Kidney (tissue), 14 donors: ENCODE measurements around the gene PPA1. TPM values are rescaled to one million over a fixed set of nuclear protein-coding genes. Genes with fewer than 3 reads are reported as not detected.

Source experiments
- DNase-seq, 5 donors: peaks; one replicate each; pipeline ENCODE4 v3.0.0-alpha.2; 2013 to 2020
- FAIRE-seq: peaks from 2 replicates; lab custom pipeline; 2012; peaks lifted over from hg19 to GRCh38; lab: Jason Lieb, UNC
- H3K27ac ChIP-seq, 2 donors: one replicate each; pipeline ENCODE4 v1.7.0; 2013; ENCODE audit warnings: low read depth in 2 of 2, low read length in 2 of 2, inconsistent platforms in 1 of 2
- H3K27me3 ChIP-seq: one replicate; pipeline ENCODE4 v1.7.1; 2013; ENCODE audit warnings: low read length, inconsistent platforms; ENCODE audit not compliant: control insufficient read depth, insufficient read depth
- H3K36me3 ChIP-seq, 3 donors: one replicate each; pipeline versions ENCODE4 v1.7.0 to v1.7.1; 2013; ENCODE audit warnings: low read length in 3 of 3, control low read depth in 1 of 3, inconsistent platforms in 1 of 3; ENCODE audit not compliant: insufficient read depth in 3 of 3, control insufficient read depth in 2 of 3
- H3K4me1 ChIP-seq, 3 donors: one replicate each; pipeline versions ENCODE4 v1.7.0 to v1.7.1; 2013; ENCODE audit warnings: low read length in 3 of 3, inconsistent platforms in 1 of 3, low read depth in 1 of 3; ENCODE audit not compliant: control insufficient read depth in 2 of 3, insufficient read depth in 2 of 3
- H3K4me3 ChIP-seq, 3 donors: one replicate each; pipeline versions ENCODE4 v1.7.0 to v1.8.1; 2013; ENCODE audit warnings: low read length in 3 of 3, control low read depth in 1 of 3, inconsistent platforms in 1 of 3
- H3K9ac ChIP-seq, 3 donors: one replicate each; pipeline versions ENCODE4 v1.7.0 to v1.7.1; 2013; ENCODE audit warnings: low read length in 3 of 3, control low read depth in 1 of 3, inconsistent platforms in 1 of 3
- H3K9me3 ChIP-seq, 3 donors: one replicate each; pipeline versions ENCODE4 v1.7.0 to v1.7.1; 2013; ENCODE audit warnings: low read length in 3 of 3, control low read depth in 1 of 3, inconsistent platforms in 1 of 3; ENCODE audit not compliant: control insufficient read depth in 2 of 3, insufficient read depth in 1 of 3
- intact Hi-C: fragments of 100-400 bp; cut with DNase I; formaldehyde crosslinking; loops from one replicate; pipeline ENCODE4 v1.11.1; 2022
- polyA plus RNA-seq: library from polyadenylated mRNA; stranded (reverse); fragments of 350-450 nt; fragmentation: Illumina TruSeq; extraction: RNeasy Lipid Tissue Mini Kit (QIAGEN cat#74804); gene quantifications from one replicate; pipeline ENCODE4 v1.2.3, GENCODE V29; 2014; ENCODE audit warnings: low read depth, low replicate concordance; ENCODE audit not compliant: insufficient read depth
- total RNA-seq: library from RNA; stranded (reverse); fragmentation: NEBNext Ultra II Directional; extraction: Animal tissue kit (Norgen Biotek cat#: 25700); gene quantifications from one replicate; pipeline ENCODE4 v1.2.1, GENCODE V29; 2021
- TF ChIP-seq, protein P1 (sequence below): IDR thresholded peaks from 3 replicates; pipeline ENCODE4 v1.5.1; 2012; ENCODE audit warnings: mild to moderate bottlenecking, moderate library complexity, borderline replicate concordance; ENCODE audit not compliant: insufficient read depth; ENCODE audit errors: extremely low read depth
- donor health status: control.
- donor health status: control.
- donor health status: control.
- donor health status: control.
- donor health status: control.
- donor health status: DM: yes; HTN: yes; CAD: no.
- donor health status: Normal renal cell carcinoma (clear cell type).

PPA1 gene
- total and polyA plus RNA-seq, 2 donors from 2014 or later = 116 to 168 TPM

DNA sequence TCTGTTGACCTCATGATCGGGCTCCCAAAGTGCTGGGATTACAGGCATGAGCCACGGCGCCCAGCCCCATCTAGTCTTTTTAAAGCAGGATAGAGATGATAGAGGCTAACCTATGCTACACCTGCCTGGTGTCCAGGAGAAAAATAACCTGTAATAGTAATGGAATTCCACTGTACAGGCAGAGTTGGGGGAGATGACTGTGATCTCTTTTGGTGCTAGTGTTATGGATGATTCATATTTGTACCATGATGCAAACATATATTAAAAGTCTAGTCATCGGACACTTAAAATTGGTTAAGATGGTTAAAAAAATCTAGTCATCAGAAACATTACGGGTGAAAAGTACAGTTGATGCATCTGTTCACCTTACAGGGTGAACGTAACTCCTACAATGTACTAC lies 56.8 kb downstream of the PPA1 start:
- DNase-seq = no peak
- intact Hi-C loops = no loop called here
- Histone ChIP-seq H3K27me3 (no peaks in the 10 kb centered on the region), H3K36me3 (no peaks in the 10 kb centered on the region), H3K4me3 (no peak overlapping the region), H3K4me1 (peaks cover 0 to 4% (median 0%) of the 10 kb centered on the region in 3 donors), H3K27ac (no peak overlapping the region), H3K9me3 (no peaks in the 10 kb centered on the region), H3K9ac (no peak overlapping the region)
- FAIRE-seq = no peak
- TF ChIP-seq, protein P1, sequence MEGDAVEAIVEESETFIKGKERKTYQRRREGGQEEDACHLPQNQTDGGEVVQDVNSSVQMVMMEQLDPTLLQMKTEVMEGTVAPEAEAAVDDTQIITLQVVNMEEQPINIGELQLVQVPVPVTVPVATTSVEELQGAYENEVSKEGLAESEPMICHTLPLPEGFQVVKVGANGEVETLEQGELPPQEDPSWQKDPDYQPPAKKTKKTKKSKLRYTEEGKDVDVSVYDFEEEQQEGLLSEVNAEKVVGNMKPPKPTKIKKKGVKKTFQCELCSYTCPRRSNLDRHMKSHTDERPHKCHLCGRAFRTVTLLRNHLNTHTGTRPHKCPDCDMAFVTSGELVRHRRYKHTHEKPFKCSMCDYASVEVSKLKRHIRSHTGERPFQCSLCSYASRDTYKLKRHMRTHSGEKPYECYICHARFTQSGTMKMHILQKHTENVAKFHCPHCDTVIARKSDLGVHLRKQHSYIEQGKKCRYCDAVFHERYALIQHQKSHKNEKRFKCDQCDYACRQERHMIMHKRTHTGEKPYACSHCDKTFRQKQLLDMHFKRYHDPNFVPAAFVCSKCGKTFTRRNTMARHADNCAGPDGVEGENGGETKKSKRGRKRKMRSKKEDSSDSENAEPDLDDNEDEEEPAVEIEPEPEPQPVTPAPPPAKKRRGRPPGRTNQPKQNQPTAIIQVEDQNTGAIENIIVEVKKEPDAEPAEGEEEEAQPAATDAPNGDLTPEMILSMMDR = no peak

DNA sequence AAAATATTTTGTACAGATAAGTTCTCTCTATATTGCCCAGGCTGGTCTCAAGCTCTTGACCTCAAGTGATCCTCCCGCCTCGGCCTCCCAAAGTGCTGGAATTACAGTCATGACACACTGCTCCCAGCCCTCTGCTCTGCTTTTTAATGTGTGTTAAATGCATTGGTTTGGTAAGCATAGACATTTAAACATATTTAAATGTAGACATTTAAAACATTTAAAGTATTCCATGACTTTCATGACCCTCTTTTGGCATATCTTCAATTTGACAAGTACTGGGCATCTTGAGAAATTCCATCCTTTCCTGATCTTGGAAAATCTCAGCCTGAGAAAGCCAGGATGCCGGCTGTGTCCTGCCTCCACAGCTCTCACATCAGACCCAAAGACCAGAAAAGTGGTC lies 57.7 kb downstream of the PPA1 start:
- Histone ChIP-seq H3K4me1 (peaks cover 0 to 4% (median 0%) of the 10 kb centered on the region in 3 donors), H3K4me3 (no peak overlapping the region), H3K27me3 (no peaks in the 10 kb centered on the region), H3K9me3 (no peaks in the 10 kb centered on the region), H3K36me3 (no peaks in the 10 kb centered on the region), H3K27ac (no peak overlapping the region), H3K9ac (no peak overlapping the region)
- DNase-seq = no peak
- TF ChIP-seq, protein P1 = no peak
- FAIRE-seq = no peak
- intact Hi-C loops = no loop called here

DNA sequence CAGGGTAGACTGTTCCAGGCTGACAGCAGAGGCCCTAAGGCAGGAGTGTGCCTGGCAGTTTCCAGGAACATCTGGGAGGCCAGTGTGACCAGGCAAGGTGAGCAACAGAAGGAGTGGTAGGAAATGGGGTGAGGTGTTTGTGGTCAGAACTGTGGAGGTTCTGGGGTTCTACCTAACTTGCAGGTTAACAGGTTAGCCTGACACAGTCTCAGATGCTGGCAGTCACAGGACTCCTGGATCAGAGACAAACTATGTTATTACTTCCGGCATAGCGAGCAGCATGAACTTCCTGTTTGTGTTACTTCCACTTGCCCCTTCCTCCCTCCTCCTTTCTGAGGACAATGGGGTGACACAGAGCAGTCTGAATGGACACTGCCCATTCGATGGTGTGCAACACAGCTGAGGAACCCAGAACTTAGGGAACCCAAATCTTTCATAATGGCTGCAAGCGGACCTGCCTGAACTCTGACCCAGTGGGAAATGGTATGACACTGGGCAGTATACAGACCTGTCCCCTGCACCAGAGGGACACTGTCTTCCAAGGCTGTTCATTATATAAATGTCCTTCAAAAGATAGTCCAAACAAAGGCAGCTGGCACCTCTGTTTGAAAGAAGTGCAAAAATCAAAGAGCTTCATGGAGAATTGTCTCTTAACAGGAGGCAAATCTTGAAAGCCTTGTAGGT lies 59.0 kb downstream of the PPA1 start:
- intact Hi-C loops = no loop called here
- DNase-seq (no peak), FAIRE-seq (no peak)
- Histone ChIP-seq H3K4me3 (no peak overlapping the region), H3K4me1 (peaks cover 0 to 8% (median 0%) of the 10 kb centered on the region in 3 donors), H3K9ac (no peak overlapping the region), H3K36me3 (no peaks in the 10 kb centered on the region), H3K9me3 (no peaks in the 10 kb centered on the region), H3K27ac (no peak overlapping the region), H3K27me3 (no peaks in the 10 kb centered on the region)
- TF ChIP-seq, protein P1 = no peak
